Left lobe of liver (tissue), 2 donors: Measurements from ENCODE around the gene OR6C4. TPM values are rescaled to one million over a fixed set of nuclear protein-coding genes. Genes with fewer than 3 reads are reported as not detected.
A peak's percentile ranks its signal among the peaks of the same experiment; 100 is the strongest.
"Not testable (repeated sequence)": the region's sequence is repeated elsewhere in the genome, so short reads cannot be mapped to it uniquely, and the experiment has no call there.

Source experiments
- ATAC-seq: fragments of 200-7000 bp; cut with Tn5 transposase; one replicate; pipeline ENCODE4 v1.9.1; 2020; ENCODE audit warnings: mild to moderate bottlenecking, moderate library complexity
- DNase-seq: peaks from one replicate; pipeline ENCODE4 v3.0.0-alpha.2; 2020; ENCODE audit warnings: low spot score
- total RNA-seq: library from RNA; stranded (reverse); gene quantifications from one replicate; pipeline ENCODE4 v1.2.1, GENCODE V29; 2021
- donor health status: DM: no; HTN: no; CAD: no; lungs with moderate emphysema.
- donor health status: DM: no; HTN: yes; CAD: no.

OR6C4 gene
- not detected for total RNA-seq

DNA sequence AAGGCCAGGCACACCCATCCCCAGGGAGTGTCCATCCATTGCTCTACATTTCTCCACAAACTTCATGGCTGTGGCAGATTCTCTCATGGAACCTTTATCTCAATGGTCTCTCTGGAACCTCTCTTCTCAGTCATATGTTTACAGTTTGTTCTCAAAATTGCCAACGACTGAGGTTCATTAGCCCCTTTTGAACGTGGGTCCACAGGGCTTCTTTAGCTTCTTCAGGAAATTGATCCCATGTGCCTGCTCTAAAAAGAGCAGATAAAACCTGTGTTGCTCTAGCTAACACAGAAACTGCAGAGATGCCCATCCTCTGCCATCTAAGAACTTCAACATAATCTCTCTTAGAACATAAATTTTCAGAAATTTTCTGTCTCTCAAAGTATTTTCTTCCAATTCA lies at the start of gene OR6C4:
TSS of gene OR6C4 (plus strand) at position 301 of the 400 bp plus-strand sequence. CDS start 1,625 bp downstream, outside the sequence.
- no peak for DNase-seq
- no peak for ATAC-seq

DNA sequence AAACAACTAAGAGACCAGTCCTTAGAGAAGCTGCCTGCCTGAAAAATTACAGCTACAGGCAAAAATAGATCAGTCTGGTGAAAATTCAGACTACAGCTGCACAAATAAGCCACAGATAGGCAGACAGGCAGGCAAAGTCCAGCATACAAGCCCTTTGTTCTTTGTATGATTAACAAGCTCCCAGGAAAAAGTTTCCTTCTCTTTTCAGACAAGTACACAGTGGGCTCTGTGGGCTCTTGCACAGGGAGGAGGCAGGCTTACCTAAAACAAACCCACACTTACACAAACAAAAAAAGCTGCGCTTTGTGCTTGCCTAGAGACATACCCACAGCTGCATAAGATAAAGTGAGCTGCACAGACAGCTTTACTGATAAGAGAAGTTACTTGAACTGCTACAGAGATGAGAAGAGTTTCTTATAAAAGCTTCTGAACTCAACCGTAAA lies 49.6 kb upstream of the OR6C4 start:
- DNase-seq (no peak), ATAC-seq (peak; percentile 43)

DNA sequence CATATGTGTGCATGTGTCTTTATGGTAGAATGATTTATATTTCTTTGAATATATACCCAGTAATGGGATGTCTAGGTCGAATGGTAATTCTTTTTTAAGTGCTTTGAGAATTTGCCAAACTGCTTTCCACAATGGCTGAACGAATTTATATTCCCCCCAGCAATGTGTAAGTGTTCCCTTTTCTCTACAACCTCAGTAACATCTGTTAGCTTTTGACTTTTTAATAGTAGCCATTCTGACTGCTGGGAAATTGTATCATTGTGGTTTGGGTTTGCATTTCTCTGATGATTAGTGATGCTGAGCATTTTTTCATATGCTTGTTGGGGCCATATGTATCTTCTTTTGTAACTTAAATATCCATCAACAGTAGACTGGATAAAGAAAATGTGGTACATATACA lies 47.8 kb upstream of the OR6C4 start:
- DNase-seq (no peak), ATAC-seq (no peak)

DNA sequence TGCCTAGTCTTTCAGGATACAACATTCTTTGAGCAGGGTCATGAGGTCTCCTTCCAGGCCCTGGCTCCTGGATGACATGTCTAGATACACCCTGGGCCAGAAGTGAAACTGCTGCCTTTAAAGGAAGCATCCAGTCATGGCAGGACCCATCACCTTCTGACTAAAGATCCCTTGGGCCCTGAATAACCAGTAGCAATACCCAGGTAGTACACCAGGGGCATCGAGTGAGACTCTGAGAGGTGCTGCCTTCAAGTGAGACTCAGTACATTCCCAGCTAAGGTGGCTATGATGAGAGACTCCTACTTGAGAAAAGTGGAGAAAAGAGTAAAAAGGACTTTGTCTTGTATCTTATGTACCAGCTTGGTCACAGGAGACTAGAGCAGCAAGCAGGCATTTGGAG lies 33.7 kb upstream of the OR6C4 start:
- DNase-seq = no peak
- no peak for ATAC-seq

DNA sequence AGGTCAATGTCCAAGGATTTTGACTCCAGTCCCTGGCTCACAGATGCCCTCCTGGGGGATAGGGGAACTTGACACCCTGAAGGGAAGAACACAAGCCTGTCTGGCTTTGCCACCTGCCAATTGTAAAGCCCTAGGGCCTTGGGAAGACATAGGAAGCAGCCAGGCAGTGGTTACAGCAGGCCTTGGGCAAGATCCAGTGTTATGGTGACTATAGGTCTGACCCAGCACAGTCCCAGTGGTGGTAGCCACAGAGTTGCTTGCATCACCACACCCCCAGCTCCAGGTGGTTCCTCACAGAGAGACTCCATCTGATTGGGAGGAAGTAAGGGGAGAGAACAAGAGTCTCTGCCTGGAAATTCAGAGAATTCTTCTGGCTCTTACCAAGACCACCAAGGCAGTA lies 33.0 kb upstream of the OR6C4 start:
- no peak for ATAC-seq
- no peak for DNase-seq

DNA sequence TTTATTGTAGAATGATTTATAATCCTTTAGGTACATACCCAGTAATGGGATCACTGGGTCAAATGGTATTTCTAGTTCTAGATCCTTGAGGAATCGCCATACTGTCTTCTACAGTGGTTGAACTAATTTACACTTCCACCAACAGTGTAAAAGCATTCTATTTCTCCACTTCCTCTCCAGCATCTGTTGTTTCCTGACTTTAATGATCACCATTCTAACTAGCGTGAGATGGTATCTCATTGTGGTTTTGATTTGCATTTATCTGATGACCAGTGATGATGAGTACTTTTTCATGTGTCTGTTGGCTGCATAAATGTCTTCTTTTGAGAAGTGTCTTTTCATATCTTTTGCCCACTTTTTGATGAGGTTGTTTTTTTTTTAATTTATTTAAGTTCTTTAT lies 1.2 kb upstream of the OR6C4 start:
- not testable (repeated sequence) for DNase-seq, ATAC-seq

DNA sequence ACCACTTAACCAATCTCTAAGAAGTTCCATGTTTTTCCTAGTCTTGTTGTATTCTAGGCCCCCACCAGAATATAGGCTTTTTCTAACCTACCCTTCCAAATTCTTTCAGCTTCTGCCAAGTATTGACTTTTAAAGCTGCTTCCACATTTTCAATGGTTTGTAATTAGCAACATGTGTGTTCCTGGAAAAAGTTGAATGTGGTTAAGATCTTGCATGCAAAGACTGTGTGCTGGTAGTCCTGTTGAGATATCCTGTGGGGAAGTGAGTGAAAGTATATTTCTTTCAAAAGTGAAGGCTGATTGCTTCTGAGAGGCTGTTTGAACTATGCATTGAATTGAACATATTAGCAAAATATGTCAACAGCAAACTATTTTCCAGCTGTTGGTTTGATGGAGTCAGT lies 646 bp upstream of the OR6C4 start:
- ATAC-seq (no peak), DNase-seq (no peak)

DNA sequence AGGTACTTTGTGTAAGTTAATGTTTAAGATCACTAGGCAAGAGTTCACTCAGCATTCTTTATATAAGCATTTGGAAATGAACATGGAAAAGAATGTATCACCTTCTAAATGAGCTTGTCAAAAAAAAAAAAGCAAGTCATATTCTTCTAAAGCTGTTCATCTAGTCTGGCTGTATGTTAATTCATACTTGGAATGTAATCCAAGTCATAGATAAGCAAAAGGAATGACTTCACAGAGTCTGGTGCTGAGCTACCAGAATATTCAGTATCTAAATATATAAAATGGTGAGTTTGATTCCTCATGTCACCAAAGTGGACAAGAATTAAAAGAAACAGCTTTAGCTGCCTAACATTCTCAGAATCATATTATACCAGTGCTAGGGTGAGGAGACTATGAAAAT lies 4.9 kb downstream of the OR6C4 start:
- DNase-seq = no peak
- ATAC-seq = no peak

DNA sequence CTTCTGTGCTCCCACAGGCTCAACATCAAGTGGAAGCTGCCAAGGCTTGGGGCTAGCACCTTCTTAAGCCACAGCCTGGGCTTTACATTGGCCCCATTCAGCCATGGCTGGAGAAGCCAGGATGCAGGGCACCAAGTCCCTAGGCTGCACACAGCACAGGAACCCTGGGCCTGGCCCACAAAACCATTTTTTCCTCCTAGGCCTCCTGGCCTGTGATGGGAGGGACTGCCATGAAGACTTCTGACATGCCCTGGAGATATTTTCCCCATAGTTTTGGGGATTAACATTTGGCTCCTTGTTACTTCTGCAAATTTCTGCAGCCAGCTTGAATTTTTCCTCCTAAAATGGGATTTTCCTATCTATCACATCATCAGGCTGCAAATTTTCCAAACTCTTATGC lies 20.7 kb downstream of the OR6C4 start:
- not testable (repeated sequence) for ATAC-seq, DNase-seq

DNA sequence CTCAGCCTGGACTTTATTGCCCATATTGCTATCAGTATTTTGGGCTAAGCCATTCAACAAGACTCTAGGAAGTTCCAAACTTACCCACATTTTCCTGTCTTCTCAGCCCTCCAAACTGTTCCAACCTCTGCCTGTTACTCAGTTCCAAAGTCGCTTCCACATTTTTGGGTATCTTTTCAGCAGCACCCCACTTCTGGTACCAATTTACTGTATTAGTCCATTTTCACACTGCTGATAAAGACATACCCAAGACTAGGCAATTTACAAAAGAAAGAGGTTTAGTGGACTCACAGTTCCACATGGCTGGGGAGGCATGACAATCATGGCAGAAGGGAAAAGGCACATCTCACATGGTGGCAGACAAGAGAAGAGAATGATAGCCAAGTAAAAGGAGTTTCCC lies 21.3 kb downstream of the OR6C4 start:
- not testable (repeated sequence) for ATAC-seq, DNase-seq

DNA sequence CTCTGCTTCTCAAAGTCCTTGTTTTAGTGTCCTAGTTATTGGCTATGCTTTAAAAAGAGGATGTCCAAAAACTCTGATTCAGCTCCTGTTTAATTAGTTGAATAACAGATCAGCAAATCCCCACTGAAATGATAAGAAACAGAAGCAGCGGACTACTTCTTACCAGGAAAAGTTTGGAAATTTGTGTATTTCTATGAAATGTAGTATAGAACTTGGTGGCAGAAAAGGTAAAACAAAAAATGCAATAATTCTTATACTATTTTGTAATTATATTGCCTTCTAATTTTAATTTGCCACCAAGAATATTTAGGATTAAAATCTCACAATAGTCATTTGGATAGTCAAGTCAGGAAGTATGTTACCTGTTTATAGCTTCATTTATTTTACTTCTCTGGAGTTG lies 22.8 kb downstream of the OR6C4 start, which contains the start of gene OR2AP1:
TSS of gene OR2AP1 (plus strand) at position 301 of the 400 bp plus-strand sequence. CDS start 1,947 bp downstream, outside the sequence.
- no peak for DNase-seq
- ATAC-seq = no peak

DNA sequence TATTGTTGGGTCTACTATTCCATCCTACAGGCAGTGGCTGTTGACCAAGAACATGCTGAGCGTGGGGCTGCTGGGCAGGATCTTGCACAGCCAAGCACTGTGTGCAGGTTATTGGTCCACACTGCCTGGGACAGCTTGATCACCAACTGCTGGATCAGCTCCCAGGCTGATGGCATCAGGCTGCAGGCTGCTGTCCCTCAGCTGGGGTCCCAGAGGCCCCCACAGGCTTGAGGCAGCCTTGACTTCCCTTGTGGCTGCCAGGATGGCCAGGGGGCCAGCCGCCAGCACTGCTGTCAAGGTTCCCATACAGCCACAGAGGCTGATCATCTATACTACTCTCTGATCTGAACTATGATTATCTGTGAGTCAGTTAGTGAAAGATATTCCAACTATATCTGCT lies 32.7 kb downstream of the OR6C4 start:
- ATAC-seq = no peak
- DNase-seq = no peak

DNA sequence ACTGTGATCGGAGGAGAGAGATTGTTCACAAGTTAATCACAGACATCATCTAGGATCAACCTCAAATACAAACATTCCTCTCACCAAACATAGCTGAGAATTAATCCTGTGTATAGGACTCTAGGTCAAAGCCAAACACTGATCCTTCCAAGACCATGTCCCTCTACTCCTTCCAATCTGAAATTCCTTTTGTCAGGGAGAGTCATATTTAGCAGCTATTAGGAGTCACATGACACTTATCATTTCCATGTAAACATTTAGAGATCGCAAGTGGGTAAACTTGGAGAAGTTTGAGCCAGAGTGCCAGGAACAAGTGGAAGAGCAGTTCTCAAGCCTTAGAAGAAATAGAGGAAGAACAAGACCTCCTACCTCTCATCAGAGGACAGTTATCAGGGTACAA lies 36.4 kb downstream of the OR6C4 start:
- DNase-seq = no peak

DNA sequence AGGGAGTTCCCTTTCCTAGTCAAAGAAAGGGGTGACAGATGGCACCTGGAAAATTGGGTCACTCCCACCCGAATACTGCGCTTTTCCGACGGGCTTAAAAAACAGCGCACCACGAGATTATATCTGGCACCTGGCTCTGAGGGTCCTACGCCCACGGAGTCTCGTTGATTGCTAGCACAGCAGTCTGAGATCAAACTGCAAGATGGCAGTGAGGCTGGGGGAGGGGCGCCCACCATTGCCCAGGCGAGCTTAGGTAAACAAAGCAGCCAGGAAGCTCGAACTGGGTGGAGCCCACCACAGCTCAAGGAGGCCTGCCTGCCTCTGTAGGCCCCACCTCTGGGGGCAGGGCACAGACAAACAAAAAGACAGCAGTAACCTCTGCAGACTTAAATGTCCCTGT lies 40.8 kb downstream of the OR6C4 start:
- not testable (repeated sequence) for ATAC-seq, DNase-seq

More for the DNA sequence above, 36.4 kb downstream of the OR6C4 start:
- no peak for ATAC-seq

Other genes starting within 250 kb of the OR6C4 start
- not detected for gene OR6C1, start 235.3 kb upstream of the OR6C4 start, total RNA-seq
- gene OR6C3, start 218.9 kb upstream of the OR6C4 start, total RNA-seq = not detected
- not detected for gene OR6C75, start 186.6 kb upstream of the OR6C4 start, total RNA-seq
- not detected for gene OR6C65, start 149.1 kb upstream of the OR6C4 start, total RNA-seq
- not detected for gene OR6C76, start 123.3 kb upstream of the OR6C4 start, total RNA-seq
- gene OR6C2, start 105.5 kb upstream of the OR6C4 start, total RNA-seq = not detected
- not detected for gene OR6C70, start 79.5 kb upstream of the OR6C4 start, total RNA-seq
- not detected for gene OR6C68, start 57.2 kb upstream of the OR6C4 start, total RNA-seq
- not detected for gene OR2AP1, start 22.9 kb downstream of the OR6C4 start, total RNA-seq
- gene OR10P1, start 87.3 kb downstream of the OR6C4 start, total RNA-seq = not detected
- 16.9 TPM for gene ITGA7, start 158.3 kb downstream of the OR6C4 start, total RNA-seq
- 97.2 TPM for gene BLOC1S1, start 166.4 kb downstream of the OR6C4 start, total RNA-seq
- gene RDH5, start 170.8 kb downstream of the OR6C4 start, total RNA-seq = 60.0 TPM
- 203 TPM for gene CD63, start 179.4 kb downstream of the OR6C4 start, total RNA-seq
- gene GDF11, start 193.5 kb downstream of the OR6C4 start, total RNA-seq = 1.1 TPM